Measurements from ENCODE around the gene CEACAM19.

DNA sequence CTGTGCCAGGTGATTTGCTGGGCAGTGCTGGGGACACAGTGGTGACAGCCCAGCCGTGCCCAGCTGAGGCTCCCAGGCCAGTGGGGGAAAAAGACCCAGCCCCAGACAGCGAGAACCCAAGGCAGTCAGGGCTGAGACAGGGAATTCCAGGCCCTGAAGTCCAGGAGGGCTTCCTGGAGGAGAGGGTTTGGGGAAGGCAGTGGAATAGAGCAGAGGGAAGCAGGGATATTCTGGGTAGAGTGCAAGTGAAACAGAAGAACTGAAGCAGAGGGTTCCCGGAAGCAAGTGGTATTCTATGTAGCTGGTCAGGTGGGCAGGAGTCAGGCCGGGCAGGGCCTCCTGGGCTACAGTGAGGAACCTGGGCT, 26.4 kb downstream of the CEACAM19 start:
- TF ChIP-seq CTCF (conservative IDR thresholded peaks at IDR 0.05; ENCODE audit: low read length) (no peak), EZH2phosphoT487 (IDR thresholded peaks at IDR 0.05; ENCODE audit: borderline replicate concordance, low read depth, low read length) (no peak)
